ENCODE data around the gene RAD18. TPM values are rescaled to one million over a fixed set of nuclear protein-coding genes. Genes with fewer than 3 reads are reported as not detected.
A peak's percentile ranks its signal among the peaks of the same experiment; 100 is the strongest.

The RAD18 gene
- total RNA-seq, 6 donors from 2014 or later, result 2.6 to 16.2 (median 7.7) TPM

DNA sequence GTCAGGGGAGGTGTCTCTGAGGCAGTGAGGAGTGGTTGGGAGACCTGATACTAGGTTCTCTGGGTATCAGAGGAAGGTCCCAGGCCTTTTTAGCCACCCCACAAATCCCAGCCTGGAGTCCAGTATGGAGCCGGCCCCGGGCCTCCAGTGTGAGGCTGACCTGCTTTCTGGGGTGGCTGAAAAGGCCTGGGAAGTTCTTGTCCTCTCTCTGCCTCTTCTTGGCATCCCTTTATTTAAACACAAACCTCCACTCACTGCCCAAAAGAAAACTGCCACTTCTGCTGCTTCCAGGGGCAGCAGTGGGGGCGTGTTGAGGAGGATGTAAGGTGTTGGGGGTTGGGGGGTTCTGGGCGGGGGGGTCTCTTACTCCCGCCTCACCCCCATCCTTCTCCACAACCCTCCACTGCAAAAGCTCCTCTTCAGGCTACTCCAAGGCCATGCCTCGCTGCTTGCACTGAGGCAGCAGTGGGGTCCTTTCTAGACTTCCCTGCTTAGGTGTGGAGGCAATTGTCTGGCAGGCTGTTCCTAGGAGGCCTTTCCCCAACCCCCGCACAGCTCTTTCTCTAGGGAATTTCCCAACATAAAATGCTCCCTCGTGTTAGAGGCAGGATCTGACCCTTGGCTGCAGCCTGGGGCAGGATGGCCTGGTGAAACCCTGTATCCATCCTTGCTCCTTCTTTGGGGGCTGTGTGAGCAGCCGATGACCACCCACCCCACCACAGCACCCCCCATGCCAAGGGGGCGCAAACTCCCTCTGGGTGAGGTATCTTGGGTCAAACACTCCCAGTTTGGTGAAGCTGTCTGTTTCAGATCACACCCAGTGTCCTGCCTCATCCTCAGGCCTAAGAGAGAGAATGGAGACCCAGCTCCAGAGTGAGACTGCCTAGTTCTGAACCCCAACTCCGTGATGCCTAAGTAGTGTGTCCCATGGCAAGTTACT, 12.1 kb upstream of the RAD18 start:
- Histone ChIP-seq H3K9me3 (peaks cover 0 to 9% (median 0%) of the 10 kb centered on the region in 4 donors), H3K36me3 (no peaks in the 10 kb centered on the region), H3K4me3 (no peak overlapping the region), H3K27me3 (no peaks in the 10 kb centered on the region), H3K27ac (no peak overlapping the region), H3K4me1 (peaks cover 0 to 4% (median 0%) of the 10 kb centered on the region in 4 donors)
- WGBS, 2 donors, result 70 to 82% methylated on average over 8 to 11 of the region's 11 CpGs
- ATAC-seq (ENCODE audit: low FRiP score in 2 of 2), result no peak
- peak in 1 of 2 donors; percentile 15 for DNase-seq
- no peak for TF ChIP-seq EP300 (IDR thresholded peaks at IDR 0.05)

DNA sequence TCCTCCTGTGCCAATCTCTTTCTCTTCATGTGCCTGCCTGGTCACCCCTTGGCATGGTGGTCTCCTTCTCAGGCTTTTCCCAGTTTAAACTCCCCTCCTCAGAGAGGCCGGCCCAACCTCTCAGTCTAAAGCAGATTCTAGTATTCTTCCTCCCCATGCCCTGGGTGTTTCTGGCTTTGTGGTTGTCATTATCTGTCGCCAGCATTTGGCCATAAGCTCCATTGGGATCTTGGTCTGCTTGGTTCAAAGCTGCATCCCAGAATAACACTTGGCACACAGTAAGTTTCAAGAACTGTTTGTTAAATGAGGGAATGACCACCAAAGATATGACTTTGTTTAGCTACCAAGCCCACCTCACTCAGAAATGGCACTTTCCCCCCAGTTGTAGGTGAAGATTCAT, 11.2 kb upstream of the RAD18 start:
- Histone ChIP-seq H3K4me3 (no peak overlapping the region), H3K27ac (no peak overlapping the region), H3K27me3 (no peaks in the 10 kb centered on the region), H3K9me3 (peaks cover 0 to 8% (median 0%) of the 10 kb centered on the region in 4 donors), H3K4me1 (peaks cover 0 to 4% (median 0%) of the 10 kb centered on the region in 4 donors), H3K36me3 (no peaks in the 10 kb centered on the region)
- ATAC-seq (ENCODE audit: low FRiP score in 2 of 2) (no peak), DNase-seq (no peak)
- WGBS, 2 donors, result 84 to 92% methylated on average over 2 of the region's 2 CpGs
- no peak for TF ChIP-seq POLR2AphosphoS5 (IDR thresholded peaks at IDR 0.05)
- no peak for TF ChIP-seq POLR2A (IDR thresholded peaks at IDR 0.05)
- TF ChIP-seq, protein P1, sequence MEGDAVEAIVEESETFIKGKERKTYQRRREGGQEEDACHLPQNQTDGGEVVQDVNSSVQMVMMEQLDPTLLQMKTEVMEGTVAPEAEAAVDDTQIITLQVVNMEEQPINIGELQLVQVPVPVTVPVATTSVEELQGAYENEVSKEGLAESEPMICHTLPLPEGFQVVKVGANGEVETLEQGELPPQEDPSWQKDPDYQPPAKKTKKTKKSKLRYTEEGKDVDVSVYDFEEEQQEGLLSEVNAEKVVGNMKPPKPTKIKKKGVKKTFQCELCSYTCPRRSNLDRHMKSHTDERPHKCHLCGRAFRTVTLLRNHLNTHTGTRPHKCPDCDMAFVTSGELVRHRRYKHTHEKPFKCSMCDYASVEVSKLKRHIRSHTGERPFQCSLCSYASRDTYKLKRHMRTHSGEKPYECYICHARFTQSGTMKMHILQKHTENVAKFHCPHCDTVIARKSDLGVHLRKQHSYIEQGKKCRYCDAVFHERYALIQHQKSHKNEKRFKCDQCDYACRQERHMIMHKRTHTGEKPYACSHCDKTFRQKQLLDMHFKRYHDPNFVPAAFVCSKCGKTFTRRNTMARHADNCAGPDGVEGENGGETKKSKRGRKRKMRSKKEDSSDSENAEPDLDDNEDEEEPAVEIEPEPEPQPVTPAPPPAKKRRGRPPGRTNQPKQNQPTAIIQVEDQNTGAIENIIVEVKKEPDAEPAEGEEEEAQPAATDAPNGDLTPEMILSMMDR (IDR thresholded peaks at IDR 0.05), result no peak
- no peak for TF ChIP-seq EP300 (IDR thresholded peaks at IDR 0.05)

DNA sequence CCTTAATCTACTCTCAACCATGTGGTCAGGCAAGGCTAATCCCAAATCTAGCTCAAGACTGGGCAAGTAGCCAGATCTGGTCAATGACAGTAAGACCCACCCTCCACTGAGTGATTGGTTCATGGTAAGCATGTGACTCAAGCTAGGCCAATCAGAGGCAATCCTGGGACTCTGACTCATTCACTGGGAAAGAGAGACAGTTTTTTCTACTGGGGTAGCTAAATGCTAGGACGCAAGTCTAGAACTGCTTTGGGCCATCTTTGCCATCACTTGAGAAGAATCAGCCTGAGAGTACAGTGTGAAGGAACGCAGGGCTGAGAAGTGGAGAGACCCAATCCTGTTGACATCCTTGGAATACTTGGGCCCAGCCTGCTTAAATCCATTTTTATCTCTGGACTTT, 9.4 kb upstream of the RAD18 start:
- DNase-seq (no peak), ATAC-seq (ENCODE audit: low FRiP score in 2 of 2) (no peak)
- H3K9me3 ChIP-seq, result no peaks in the 10 kb centered on the region
- H3K36me3 ChIP-seq, result no peaks in the 10 kb centered on the region
- no peak for TF ChIP-seq EP300 (IDR thresholded peaks at IDR 0.05)
- no peak for TF ChIP-seq POLR2A (IDR thresholded peaks at IDR 0.05)
- TF ChIP-seq POLR2AphosphoS5 (IDR thresholded peaks at IDR 0.05), result no peak
- TF ChIP-seq, protein P1 (IDR thresholded peaks at IDR 0.05), result no peak
- peaks cover 0 to 4% (median 0%) of the 10 kb centered on the region in 4 donors for H3K4me1 ChIP-seq
- 86 to 100% methylated on average over 2 of the region's 2 CpGs for WGBS, 2 donors
- no peak overlapping the region for H3K27ac ChIP-seq
- no peak overlapping the region for H3K4me3 ChIP-seq
- no peaks in the 10 kb centered on the region for H3K27me3 ChIP-seq

DNA sequence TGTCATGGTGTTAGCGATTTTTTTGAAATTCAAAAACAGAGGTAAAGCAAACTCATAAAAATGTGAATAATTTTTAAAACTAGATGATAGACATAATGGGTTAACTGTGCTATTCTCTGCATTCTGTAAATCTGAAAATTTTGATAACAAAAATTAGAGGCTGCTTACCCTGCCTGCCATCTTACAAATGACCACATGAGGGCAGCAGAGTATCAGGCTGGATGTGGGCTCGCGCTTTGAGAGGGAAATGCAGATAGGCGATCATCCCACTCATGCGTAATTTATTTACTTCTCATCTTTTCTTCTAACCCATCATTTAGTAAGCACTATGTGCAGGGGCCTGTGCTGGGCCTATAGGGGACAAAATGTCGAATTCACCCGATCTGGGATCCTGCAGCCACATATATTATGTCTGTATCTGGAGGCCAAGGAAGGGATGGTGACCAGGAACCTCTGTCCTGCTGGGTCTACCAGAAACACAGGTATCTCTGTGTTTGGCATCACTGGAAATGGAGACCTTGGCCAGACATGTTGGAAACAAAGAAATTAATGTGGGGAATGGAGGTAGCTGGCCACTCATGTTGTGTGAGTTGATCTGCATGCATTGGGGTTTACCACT, 7.8 kb upstream of the RAD18 start:
- DNase-seq (peak in 1 of 2 donors; percentile 54), ATAC-seq (ENCODE audit: low FRiP score in 2 of 2) (peak; percentile 66 to 87)
- no peak overlapping the region for H3K4me3 ChIP-seq
- no peaks in the 10 kb centered on the region for H3K27me3 ChIP-seq
- H3K4me1 ChIP-seq, result peaks cover 0 to 4% (median 0%) of the 10 kb centered on the region in 4 donors
- no peaks in the 10 kb centered on the region for H3K36me3 ChIP-seq
- 1% methylated on average over 7 of the region's 7 CpGs for WGBS, 2 donors
- H3K9me3 ChIP-seq, result no peaks in the 10 kb centered on the region
- H3K27ac ChIP-seq, result no peak overlapping the region
- TF ChIP-seq EP300 (IDR thresholded peaks at IDR 0.05) (no peak), POLR2A (IDR thresholded peaks at IDR 0.05) (no peak), POLR2AphosphoS5 (IDR thresholded peaks at IDR 0.05) (no peak)
- TF ChIP-seq, protein P1 (IDR thresholded peaks at IDR 0.05), result peak; percentile 79 to 95 (median 92)

DNA sequence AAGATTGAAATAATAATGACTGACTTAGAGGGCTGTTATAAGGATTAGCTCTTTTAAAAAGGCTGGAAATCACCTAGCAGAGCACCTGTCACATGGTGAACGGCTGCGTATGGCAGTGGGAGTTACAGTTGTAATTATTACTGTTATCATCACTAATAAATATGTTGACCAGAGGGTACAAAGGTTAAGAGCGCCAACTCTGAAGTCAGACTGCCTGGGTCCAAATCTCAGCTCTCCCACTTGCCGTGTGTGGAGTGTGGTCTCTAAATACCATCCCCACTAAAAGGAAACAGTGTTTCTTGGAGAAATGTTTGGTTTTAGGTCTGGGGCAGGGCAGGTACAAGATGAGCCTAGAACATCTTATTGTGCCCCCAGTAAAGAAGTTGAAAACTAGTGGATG, 6.0 kb upstream of the RAD18 start:
- Histone ChIP-seq H3K9me3 (no peaks in the 10 kb centered on the region), H3K36me3 (no peaks in the 10 kb centered on the region), H3K4me3 (no peak overlapping the region), H3K27me3 (no peaks in the 10 kb centered on the region), H3K4me1 (peaks cover 0 to 4% (median 0%) of the 10 kb centered on the region in 4 donors), H3K27ac (no peak overlapping the region)
- no peak for TF ChIP-seq POLR2A (IDR thresholded peaks at IDR 0.05)
- TF ChIP-seq, protein P1 (IDR thresholded peaks at IDR 0.05), result no peak
- WGBS, 2 donors, result 57 to 71% methylated on average over 4 of the region's 4 CpGs
- no peak for DNase-seq
- ATAC-seq (ENCODE audit: low FRiP score in 2 of 2), result no peak
